ENCODE results near the gene ZNF134. TPM values are rescaled to one million over a fixed set of nuclear protein-coding genes. Genes with fewer than 3 reads are reported as not detected.

Gene ZNF134
- total RNA-seq, 1 donor from 2014 or later: 32.3 TPM

GRCh38 chr19:57641715-57642234 lies 27.7 kb downstream of the ZNF134 start:
- no peak for FAIRE-seq
- no peak for DNase-seq (ENCODE audit: low read depth)
- no peaks in the 10 kb centered on the region for H3K27me3 Mint-ChIP-seq (ENCODE audit: low read depth, unreplicated experiment)
- Histone ChIP-seq H3K4me2 (ENCODE audit: low read length) (no peak overlapping the region), H3K36me3 (ENCODE audit: insufficient read depth, low read length) (peaks cover 37% of the 10 kb centered on the region), H3K9me3 (ENCODE audit: insufficient read depth, low read depth, low read length) (peaks cover 46% of the 10 kb centered on the region), H3K4me3 (ENCODE audit: insufficient read depth, low read depth, low read length) (no peak overlapping the region), H3K27me3 (ENCODE audit: insufficient read depth, low read length) (no peaks in the 10 kb centered on the region), H3K79me2 (ENCODE audit: insufficient read depth, low read length) (peaks cover 6% of the 10 kb centered on the region), H3K4me1 (ENCODE audit: insufficient read depth, low read length) (no peaks in the 10 kb centered on the region), H4K20me1 (ENCODE audit: insufficient read depth, low read length) (no peaks in the 10 kb centered on the region), H3K9ac (ENCODE audit: low read length) (no peak overlapping the region), H2AFZ (ENCODE audit: low read depth, low read length) (no peak overlapping the region), H3K27ac (ENCODE audit: low read depth, low read length) (no peak overlapping the region)
- peaks cover 37% of the 10 kb centered on the region for H3K9me3 Mint-ChIP-seq (ENCODE audit: unreplicated experiment)
- TF ChIP-seq EZH2 (IDR thresholded peaks at IDR 0.05; ENCODE audit: insufficient read depth, low read length) (no peak), CTCF (IDR thresholded peaks at IDR 0.05; ENCODE audit: insufficient read depth, low read depth, low read length) (no peak)
- H3K27ac Mint-ChIP-seq (ENCODE audit: unreplicated experiment): no peak overlapping the region
- H3K4me3 Mint-ChIP-seq (ENCODE audit: unreplicated experiment): no peak overlapping the region
- H3K36me3 Mint-ChIP-seq (ENCODE audit: low read depth, unreplicated experiment): peaks cover 69% of the 10 kb centered on the region
- H3K4me1 Mint-ChIP-seq (ENCODE audit: low read depth, unreplicated experiment): no peaks in the 10 kb centered on the region

GRCh38 chr19:57642396-57643046 lies 28.5 kb downstream of the ZNF134 start:
- no peak for FAIRE-seq
- Histone ChIP-seq H3K36me3 (ENCODE audit: insufficient read depth, low read length) (peaks cover 35% of the 10 kb centered on the region), H3K4me3 (ENCODE audit: insufficient read depth, low read depth, low read length) (no peak overlapping the region), H3K9me3 (ENCODE audit: insufficient read depth, low read depth, low read length) (peaks cover 42% of the 10 kb centered on the region), H3K4me1 (ENCODE audit: insufficient read depth, low read length) (no peaks in the 10 kb centered on the region), H4K20me1 (ENCODE audit: insufficient read depth, low read length) (no peaks in the 10 kb centered on the region), H3K27me3 (ENCODE audit: insufficient read depth, low read length) (no peaks in the 10 kb centered on the region), H3K27ac (ENCODE audit: low read depth, low read length) (no peak overlapping the region), H3K9ac (ENCODE audit: low read length) (no peak overlapping the region), H3K79me2 (ENCODE audit: insufficient read depth, low read length) (peaks cover 3% of the 10 kb centered on the region), H2AFZ (ENCODE audit: low read depth, low read length) (no peak overlapping the region), H3K4me2 (ENCODE audit: low read length) (no peak overlapping the region)
- H3K27ac Mint-ChIP-seq (ENCODE audit: unreplicated experiment): no peak overlapping the region
- peaks cover 34% of the 10 kb centered on the region for H3K9me3 Mint-ChIP-seq (ENCODE audit: unreplicated experiment)
- TF ChIP-seq EZH2 (IDR thresholded peaks at IDR 0.05; ENCODE audit: insufficient read depth, low read length) (no peak), CTCF (IDR thresholded peaks at IDR 0.05; ENCODE audit: insufficient read depth, low read depth, low read length) (no peak)
- H3K4me3 Mint-ChIP-seq (ENCODE audit: unreplicated experiment): no peak overlapping the region
- H3K36me3 Mint-ChIP-seq (ENCODE audit: low read depth, unreplicated experiment): peaks cover 62% of the 10 kb centered on the region
- no peaks in the 10 kb centered on the region for H3K27me3 Mint-ChIP-seq (ENCODE audit: low read depth, unreplicated experiment)
- no peak for DNase-seq (ENCODE audit: low read depth)
- no peaks in the 10 kb centered on the region for H3K4me1 Mint-ChIP-seq (ENCODE audit: low read depth, unreplicated experiment)

DNA sequence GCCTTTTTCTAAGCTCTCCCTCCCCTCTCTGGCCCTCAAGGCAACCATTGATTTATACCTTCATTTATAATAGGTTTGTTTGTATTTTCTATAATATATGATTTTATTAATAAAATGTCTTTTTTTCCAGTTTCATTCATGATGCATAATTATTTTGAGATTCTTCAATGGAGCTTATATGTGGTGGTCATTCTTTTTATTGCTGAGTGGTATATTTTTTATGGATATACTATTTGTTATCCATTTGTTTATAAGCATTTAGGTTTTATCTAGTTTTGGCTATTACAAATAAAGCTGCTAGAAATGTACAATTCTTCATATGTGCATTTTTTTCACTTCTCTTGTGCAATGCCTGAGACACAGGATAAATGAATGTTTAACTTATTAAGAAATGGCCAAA lies 29.7 kb downstream of the ZNF134 start:
- FAIRE-seq: no peak
- peaks cover 31% of the 10 kb centered on the region for H3K36me3 ChIP-seq (ENCODE audit: insufficient read depth, low read length)
- no peak overlapping the region for H3K9ac ChIP-seq (ENCODE audit: low read length)
- no peaks in the 10 kb centered on the region for H3K27me3 ChIP-seq (ENCODE audit: insufficient read depth, low read length)
- H3K27me3 Mint-ChIP-seq (ENCODE audit: low read depth, unreplicated experiment): no peaks in the 10 kb centered on the region
- no peaks in the 10 kb centered on the region for H4K20me1 ChIP-seq (ENCODE audit: insufficient read depth, low read length)
- peaks cover 2% of the 10 kb centered on the region for H3K4me1 Mint-ChIP-seq (ENCODE audit: low read depth, unreplicated experiment)
- peaks cover 38% of the 10 kb centered on the region for H3K9me3 ChIP-seq (ENCODE audit: insufficient read depth, low read depth, low read length)
- no peak overlapping the region for H3K27ac Mint-ChIP-seq (ENCODE audit: unreplicated experiment)
- no peak overlapping the region for H2AFZ ChIP-seq (ENCODE audit: low read depth, low read length)
- no peak overlapping the region for H3K4me2 ChIP-seq (ENCODE audit: low read length)
- H3K4me3 ChIP-seq (ENCODE audit: insufficient read depth, low read depth, low read length): no peak overlapping the region
- no peak overlapping the region for H3K27ac ChIP-seq (ENCODE audit: low read depth, low read length)
- H3K9me3 Mint-ChIP-seq (ENCODE audit: unreplicated experiment): peaks cover 24% of the 10 kb centered on the region
- no peaks in the 10 kb centered on the region for H3K79me2 ChIP-seq (ENCODE audit: insufficient read depth, low read length)
- H3K4me3 Mint-ChIP-seq (ENCODE audit: unreplicated experiment): no peak overlapping the region
- DNase-seq (ENCODE audit: low read depth): no peak
- H3K4me1 ChIP-seq (ENCODE audit: insufficient read depth, low read length): no peaks in the 10 kb centered on the region
- peaks cover 51% of the 10 kb centered on the region for H3K36me3 Mint-ChIP-seq (ENCODE audit: low read depth, unreplicated experiment)
- TF ChIP-seq CTCF (IDR thresholded peaks at IDR 0.05; ENCODE audit: insufficient read depth, low read depth, low read length) (no peak), EZH2 (IDR thresholded peaks at IDR 0.05; ENCODE audit: insufficient read depth, low read length) (no peak)
